ENCODE measurements around the gene RNLS. TPM values are rescaled to one million over a fixed set of nuclear protein-coding genes. Genes with fewer than 3 reads are reported as not detected.
A peak's percentile ranks its signal among the peaks of the same experiment; 100 is the strongest.

The RNLS gene
- total RNA-seq, 4 donors from 2014 or later: 7.8 to 37.2 (median 26.2) TPM

GRCh38 chr10:88555190-88555908 is 27.8 kb downstream of the RNLS start:
- no peaks in the 10 kb centered on the region for H3K27me3 ChIP-seq
- no peak overlapping the region for H3K4me3 ChIP-seq
- no peak for TF ChIP-seq POLR2A (IDR thresholded peaks at IDR 0.05)
- TF ChIP-seq, protein P1, sequence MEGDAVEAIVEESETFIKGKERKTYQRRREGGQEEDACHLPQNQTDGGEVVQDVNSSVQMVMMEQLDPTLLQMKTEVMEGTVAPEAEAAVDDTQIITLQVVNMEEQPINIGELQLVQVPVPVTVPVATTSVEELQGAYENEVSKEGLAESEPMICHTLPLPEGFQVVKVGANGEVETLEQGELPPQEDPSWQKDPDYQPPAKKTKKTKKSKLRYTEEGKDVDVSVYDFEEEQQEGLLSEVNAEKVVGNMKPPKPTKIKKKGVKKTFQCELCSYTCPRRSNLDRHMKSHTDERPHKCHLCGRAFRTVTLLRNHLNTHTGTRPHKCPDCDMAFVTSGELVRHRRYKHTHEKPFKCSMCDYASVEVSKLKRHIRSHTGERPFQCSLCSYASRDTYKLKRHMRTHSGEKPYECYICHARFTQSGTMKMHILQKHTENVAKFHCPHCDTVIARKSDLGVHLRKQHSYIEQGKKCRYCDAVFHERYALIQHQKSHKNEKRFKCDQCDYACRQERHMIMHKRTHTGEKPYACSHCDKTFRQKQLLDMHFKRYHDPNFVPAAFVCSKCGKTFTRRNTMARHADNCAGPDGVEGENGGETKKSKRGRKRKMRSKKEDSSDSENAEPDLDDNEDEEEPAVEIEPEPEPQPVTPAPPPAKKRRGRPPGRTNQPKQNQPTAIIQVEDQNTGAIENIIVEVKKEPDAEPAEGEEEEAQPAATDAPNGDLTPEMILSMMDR (IDR thresholded peaks at IDR 0.05): no peak
- TF ChIP-seq EP300 (IDR thresholded peaks at IDR 0.05): no peak
- no peaks in the 10 kb centered on the region for H3K9me3 ChIP-seq
- H3K27ac ChIP-seq: no peak overlapping the region
- WGBS, 2 donors: 82 to 84% methylated on average over 7 of the region's 7 CpGs
- H3K36me3 ChIP-seq: no peaks in the 10 kb centered on the region
- DNase-seq (ENCODE audit: low spot score in 2 of 2): no peak
- peaks cover 0 to 34% (median 0%) of the 10 kb centered on the region in 4 donors for H3K4me1 ChIP-seq

DNA sequence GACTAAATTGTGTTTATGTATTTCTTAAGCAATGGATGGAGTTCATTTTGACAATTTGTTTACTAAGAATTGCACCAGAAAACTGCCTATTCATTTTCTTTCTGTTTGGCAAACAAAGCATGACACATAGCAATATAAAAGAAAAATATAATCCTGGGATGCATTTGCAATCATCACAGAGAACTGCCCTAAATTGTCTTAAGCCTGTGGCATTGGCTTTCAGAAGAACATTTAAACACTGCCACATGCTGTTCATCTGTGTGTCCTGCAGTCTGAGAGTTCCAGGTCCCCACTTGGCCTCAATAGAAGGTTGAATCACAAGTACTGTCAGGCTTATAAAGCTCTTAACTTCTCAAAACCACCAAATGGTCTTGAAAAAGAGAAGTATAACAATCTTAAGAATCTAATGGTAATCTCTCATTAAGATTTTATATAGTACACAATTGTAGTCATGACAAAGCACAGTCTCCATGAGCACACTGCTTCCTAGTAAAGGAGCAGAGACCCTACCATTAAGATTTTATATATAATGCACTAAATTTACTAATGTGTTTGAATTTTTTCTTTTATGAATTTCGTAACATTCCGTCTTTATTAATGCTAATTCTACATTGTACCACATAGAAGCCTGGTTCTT is 29.9 kb downstream of the RNLS start:
- 69 to 77% methylated on average over 2 of the region's 2 CpGs for WGBS, 2 donors
- H3K27ac ChIP-seq: no peak overlapping the region

DNA sequence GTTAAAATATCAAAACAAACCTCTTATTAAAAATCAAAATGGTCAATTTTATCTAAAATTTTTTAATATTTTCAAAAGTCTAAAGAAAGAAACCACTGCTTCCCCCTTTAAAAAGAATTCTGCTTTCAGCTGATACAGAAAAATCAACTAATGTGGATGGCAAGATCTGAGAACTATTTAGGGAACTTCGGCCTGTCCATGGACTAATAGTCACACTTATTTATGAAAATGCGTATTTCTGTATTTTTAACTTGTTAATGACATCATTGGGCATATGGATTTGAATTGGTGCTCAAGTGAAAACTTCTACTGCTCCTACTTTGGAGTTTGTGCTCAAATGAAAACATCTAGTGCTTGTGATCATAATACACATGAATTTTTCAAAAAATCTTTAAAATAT is 31.9 kb downstream of the RNLS start:
- Histone ChIP-seq H3K27me3 (no peaks in the 10 kb centered on the region), H3K9me3 (no peaks in the 10 kb centered on the region), H3K4me3 (no peak overlapping the region), H3K36me3 (no peaks in the 10 kb centered on the region), H3K27ac (peak overlapping the region in 2 of 4 donors; percentile 3 to 18), H3K4me1 (peaks cover 0 to 34% (median 0%) of the 10 kb centered on the region in 4 donors)
- TF ChIP-seq POLR2A (IDR thresholded peaks at IDR 0.05): no peak
- no peak for TF ChIP-seq EP300 (IDR thresholded peaks at IDR 0.05)
- TF ChIP-seq, protein P1 (IDR thresholded peaks at IDR 0.05): no peak
- 70 to 71% methylated on average over 2 of the region's 2 CpGs for WGBS, 2 donors
- DNase-seq (ENCODE audit: low spot score in 2 of 2): no peak

More for the DNA sequence above, 29.9 kb downstream of the RNLS start:
- H3K4me1 ChIP-seq: peaks cover 0 to 37% (median 0%) of the 10 kb centered on the region in 4 donors
- H3K27me3 ChIP-seq: no peaks in the 10 kb centered on the region
- no peak overlapping the region for H3K4me3 ChIP-seq
- DNase-seq (ENCODE audit: low spot score in 2 of 2): peak; percentile 24 to 72
- no peaks in the 10 kb centered on the region for H3K36me3 ChIP-seq
- no peaks in the 10 kb centered on the region for H3K9me3 ChIP-seq
- TF ChIP-seq EP300 (IDR thresholded peaks at IDR 0.05): peak in 1 of 2 donors; percentile 48
- TF ChIP-seq POLR2A (IDR thresholded peaks at IDR 0.05): no peak
- TF ChIP-seq, protein P1 (IDR thresholded peaks at IDR 0.05): peak; percentile 71 to 87 (median 80)

- H3K9me3 ChIP-seq: no peaks in the 10 kb centered on the region
- 26 to 28% methylated on average over 3 of the region's 3 CpGs for WGBS, 2 donors
- H3K36me3 ChIP-seq: no peaks in the 10 kb centered on the region
- no peaks in the 10 kb centered on the region for H3K27me3 ChIP-seq
- TF ChIP-seq, protein P1 (IDR thresholded peaks at IDR 0.05): no peak
- TF ChIP-seq EP300 (IDR thresholded peaks at IDR 0.05): peak in 1 of 2 donors; percentile 21
- no peak overlapping the region for H3K4me3 ChIP-seq
- no peak for DNase-seq (ENCODE audit: low spot score in 2 of 2)
- H3K4me1 ChIP-seq: peaks cover 0 to 42% (median 8%) of the 10 kb centered on the region in 4 donors
- peak overlapping the region in 2 of 4 donors; percentile 13 to 61 for H3K27ac ChIP-seq
Measured at GRCh38 chr10:88546497-88546896, 36.6 kb downstream of the RNLS start.

- DNase-seq (ENCODE audit: low spot score in 2 of 2): no peak
- TF ChIP-seq EP300 (IDR thresholded peaks at IDR 0.05) (no peak), POLR2A (IDR thresholded peaks at IDR 0.05) (no peak)
- TF ChIP-seq, protein P1 (IDR thresholded peaks at IDR 0.05): no peak
- 74 to 76% methylated on average over 4 of the region's 4 CpGs for WGBS, 2 donors
- Histone ChIP-seq H3K4me1 (peaks cover 0 to 46% (median 8%) of the 10 kb centered on the region in 4 donors), H3K36me3 (no peaks in the 10 kb centered on the region), H3K4me3 (no peak overlapping the region), H3K27ac (peak overlapping the region in 1 of 4 donors; percentile 35), H3K27me3 (no peaks in the 10 kb centered on the region), H3K9me3 (no peaks in the 10 kb centered on the region)
Measured at GRCh38 chr10:88545359-88545758, 37.8 kb downstream of the RNLS start.

All from tibial nerve (tissue), 4 donors.